ENCODE results near the gene LMX1B. TPM values are rescaled to one million over a fixed set of nuclear protein-coding genes. Genes with fewer than 3 reads are reported as not detected.

The LMX1B gene
- total and polyA plus RNA-seq, 7 experiments from 2014 or later, result not detected

DNA sequence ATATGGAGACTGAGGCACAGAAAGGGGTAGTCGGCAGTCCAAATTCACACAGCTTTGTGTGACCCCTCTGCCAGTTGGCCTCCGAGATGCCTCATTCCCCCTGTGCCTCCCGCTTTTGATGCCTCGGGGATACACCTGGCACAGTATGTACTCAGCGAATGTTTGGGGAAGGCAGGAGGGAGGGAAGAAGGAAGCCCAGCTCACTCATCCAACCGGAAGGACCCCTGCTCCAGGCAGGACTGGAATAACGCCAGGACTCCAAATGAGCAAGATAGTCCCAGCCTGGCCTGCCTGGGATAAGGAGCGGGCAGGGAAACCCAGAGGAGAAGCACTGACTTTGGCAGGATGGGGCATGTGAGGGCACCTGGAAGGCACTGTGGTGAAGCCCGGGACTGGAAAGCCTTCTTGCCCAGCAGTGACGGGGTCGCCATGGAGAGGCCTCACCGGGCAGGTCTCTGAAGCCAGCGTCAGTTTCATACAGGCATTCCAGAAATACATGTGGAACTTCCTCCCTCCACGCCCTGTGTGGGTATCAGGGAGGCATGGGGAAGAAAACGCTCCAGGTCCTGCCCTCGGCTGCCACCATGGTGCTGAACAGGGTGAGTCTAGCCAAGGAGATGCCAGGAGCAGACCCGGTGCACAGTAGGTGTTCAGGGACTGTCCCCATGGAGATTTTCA, 20.3 kb downstream of the LMX1B start:
- no peak for ATAC-seq
- no peak overlapping the region for H3K27ac Mint-ChIP-seq
- H3K9me3 ChIP-seq (ENCODE audit: control insufficient read depth in 2 of 3, low read length in 3 of 3), result no peaks in the 10 kb centered on the region
- no peaks in the 10 kb centered on the region for H3K4me1 ChIP-seq (ENCODE audit: control insufficient read depth in 2 of 2, insufficient read depth in 2 of 2, low read length in 2 of 2)
- intact Hi-C loops (cut with micrococcal nuclease), result no loop called here
- CTCF ChIA-PET, result no interaction called here
- no peaks in the 10 kb centered on the region for H3K36me3 Mint-ChIP-seq
- peaks cover 0 to 20% (median 0%) of the 10 kb centered on the region in 7 donors for H3K4me1 Mint-ChIP-seq
- H3K27me3 ChIP-seq (ENCODE audit: control insufficient read depth in 2 of 2, insufficient read depth in 2 of 2, low read length in 2 of 2), result peaks cover 4 to 5% of the 10 kb centered on the region in 2 donors
- H3K27ac ChIP-seq (ENCODE audit: low read depth, low read length), result no peak overlapping the region
- no peak for DNase-seq
- H3K27me3 Mint-ChIP-seq, result peaks cover 48 to 77% (median 62%) of the 10 kb centered on the region in 5 donors
- no peak overlapping the region for H3K4me3 Mint-ChIP-seq
- no peaks in the 10 kb centered on the region for H3K9me3 Mint-ChIP-seq
- POLR2A ChIA-PET, result no interaction called here
- H3K4me3 ChIP-seq (ENCODE audit: low read length), result no peak overlapping the region
- no peaks in the 10 kb centered on the region for H3K36me3 ChIP-seq (ENCODE audit: control insufficient read depth in 2 of 3, insufficient read depth in 3 of 3, low read length in 3 of 3)

- CTCF ChIA-PET, result no interaction called here
- Histone ChIP-seq H3K27me3 (ENCODE audit: control insufficient read depth in 2 of 2, insufficient read depth in 2 of 2, low read length in 2 of 2) (peaks cover 4 to 5% of the 10 kb centered on the region in 2 donors), H3K9me3 (ENCODE audit: control insufficient read depth in 2 of 3, low read length in 3 of 3) (no peaks in the 10 kb centered on the region), H3K4me1 (ENCODE audit: control insufficient read depth in 2 of 2, insufficient read depth in 2 of 2, low read length in 2 of 2) (no peaks in the 10 kb centered on the region), H3K27ac (ENCODE audit: low read depth, low read length) (no peak overlapping the region), H3K4me3 (ENCODE audit: low read length) (no peak overlapping the region), H3K36me3 (ENCODE audit: control insufficient read depth in 2 of 3, insufficient read depth in 3 of 3, low read length in 3 of 3) (no peaks in the 10 kb centered on the region)
- no peak for ATAC-seq
- Mint-ChIP-seq H3K9me3 (no peaks in the 10 kb centered on the region), H3K4me3 (no peak overlapping the region), H3K27me3 (peaks cover 48 to 75% (median 60%) of the 10 kb centered on the region in 5 donors), H3K36me3 (no peaks in the 10 kb centered on the region), H3K27ac (no peak overlapping the region), H3K4me1 (peaks cover 0 to 20% (median 0%) of the 10 kb centered on the region in 7 donors)
- intact Hi-C loops (cut with micrococcal nuclease), result no loop called here
- POLR2A ChIA-PET, result no interaction called here
- no peak for DNase-seq
Observed at GRCh38 chr9:126635061-126635460, 21.3 kb downstream of the LMX1B start.

DNA sequence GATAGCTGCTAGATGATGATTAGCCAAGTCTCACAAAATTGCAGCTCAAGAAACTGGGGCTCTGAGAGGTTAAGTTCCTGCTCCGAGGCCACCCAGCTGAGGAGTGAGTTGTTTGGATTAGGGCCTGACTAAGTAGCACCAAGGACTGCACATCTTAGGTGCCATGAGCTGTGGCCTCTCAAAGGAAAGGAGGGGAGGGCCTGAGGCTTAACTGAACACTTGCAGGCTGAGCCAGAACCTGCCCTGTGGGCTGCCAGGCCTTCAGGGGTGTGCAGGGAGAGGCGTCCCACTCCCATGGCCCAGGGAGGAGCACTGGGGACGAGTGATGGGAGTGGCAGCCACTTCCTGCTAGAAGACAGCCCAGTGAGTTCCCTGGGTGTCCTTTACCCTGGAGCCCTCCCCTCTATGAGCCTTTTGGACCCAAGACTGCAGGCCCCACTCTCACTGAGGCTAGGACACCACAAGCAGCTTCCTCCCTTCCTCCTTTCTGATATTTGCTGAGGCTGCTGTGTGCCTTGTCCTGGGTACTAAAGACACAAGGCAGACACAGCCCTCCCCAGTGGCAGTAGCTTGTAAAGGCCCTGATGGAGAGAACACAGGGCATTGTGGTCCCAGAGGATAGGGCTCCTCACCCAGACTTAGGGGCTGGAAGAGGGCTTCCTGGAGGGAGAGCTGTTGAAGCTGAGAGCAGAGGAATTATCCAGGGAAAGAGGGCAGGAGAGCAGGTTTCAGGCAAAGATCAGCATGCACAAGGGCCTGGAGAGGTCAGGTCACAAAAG, 22.1 kb downstream of the LMX1B start:
- Histone ChIP-seq H3K9me3 (ENCODE audit: control insufficient read depth in 2 of 3, low read length in 3 of 3) (no peaks in the 10 kb centered on the region), H3K4me3 (ENCODE audit: low read length) (no peak overlapping the region), H3K27me3 (ENCODE audit: control insufficient read depth in 2 of 2, insufficient read depth in 2 of 2, low read length in 2 of 2) (peaks cover 1 to 4% of the 10 kb centered on the region in 2 donors), H3K4me1 (ENCODE audit: control insufficient read depth in 2 of 2, insufficient read depth in 2 of 2, low read length in 2 of 2) (no peaks in the 10 kb centered on the region), H3K36me3 (ENCODE audit: control insufficient read depth in 2 of 3, insufficient read depth in 3 of 3, low read length in 3 of 3) (no peaks in the 10 kb centered on the region), H3K27ac (ENCODE audit: low read depth, low read length) (no peak overlapping the region)
- Mint-ChIP-seq H3K27me3 (peaks cover 48 to 69% (median 58%) of the 10 kb centered on the region in 5 donors), H3K27ac (no peak overlapping the region), H3K9me3 (no peaks in the 10 kb centered on the region), H3K4me1 (peaks cover 0 to 20% (median 0%) of the 10 kb centered on the region in 7 donors), H3K4me3 (peak overlapping the region in 1 of 10 donors; percentile 25), H3K36me3 (no peaks in the 10 kb centered on the region)
- no peak for ATAC-seq
- CTCF ChIA-PET, result no interaction called here
- POLR2A ChIA-PET, result no interaction called here
- DNase-seq, result no peak
- intact Hi-C loops (cut with micrococcal nuclease), result no loop called here

- intact Hi-C loops (cut with micrococcal nuclease), result no loop called here
- peak overlapping the region in 1 of 9 donors; percentile 71 for H3K27ac Mint-ChIP-seq
- DNase-seq (no peak), ATAC-seq (peak; percentile 80)
- Histone ChIP-seq H3K9me3 (ENCODE audit: control insufficient read depth in 2 of 3, low read length in 3 of 3) (no peaks in the 10 kb centered on the region), H3K4me1 (ENCODE audit: control insufficient read depth in 2 of 2, insufficient read depth in 2 of 2, low read length in 2 of 2) (no peaks in the 10 kb centered on the region), H3K27me3 (ENCODE audit: control insufficient read depth in 2 of 2, insufficient read depth in 2 of 2, low read length in 2 of 2) (no peaks in the 10 kb centered on the region), H3K36me3 (ENCODE audit: control insufficient read depth in 2 of 3, insufficient read depth in 3 of 3, low read length in 3 of 3) (no peaks in the 10 kb centered on the region), H3K4me3 (ENCODE audit: low read length) (no peak overlapping the region), H3K27ac (ENCODE audit: low read depth, low read length) (no peak overlapping the region)
- H3K4me1 Mint-ChIP-seq, result peaks cover 0 to 20% (median 0%) of the 10 kb centered on the region in 7 donors
- no peaks in the 10 kb centered on the region for H3K36me3 Mint-ChIP-seq
- CTCF ChIA-PET, result no interaction called here
- peak overlapping the region in 2 of 10 donors; percentile 3 to 42 for H3K4me3 Mint-ChIP-seq
- POLR2A ChIA-PET, result no interaction called here
- H3K9me3 Mint-ChIP-seq, result no peaks in the 10 kb centered on the region
- peaks cover 52 to 68% (median 58%) of the 10 kb centered on the region in 5 donors for H3K27me3 Mint-ChIP-seq
Observed at GRCh38 chr9:126636983-126637798, 23.5 kb downstream of the LMX1B start.

- no peaks in the 10 kb centered on the region for H3K9me3 ChIP-seq (ENCODE audit: control insufficient read depth in 2 of 3, low read length in 3 of 3)
- Mint-ChIP-seq H3K9me3 (no peaks in the 10 kb centered on the region), H3K27ac (no peak overlapping the region), H3K36me3 (no peaks in the 10 kb centered on the region), H3K4me1 (peaks cover 0 to 20% (median 0%) of the 10 kb centered on the region in 7 donors), H3K27me3 (peaks cover 47 to 62% (median 59%) of the 10 kb centered on the region in 5 donors), H3K4me3 (no peak overlapping the region)
- DNase-seq, result no peak
- ChIA-PET POLR2A (no interaction called here), CTCF (no interaction called here)
- no peak for ATAC-seq
- no peak overlapping the region for H3K4me3 ChIP-seq (ENCODE audit: low read length)
- no peaks in the 10 kb centered on the region for H3K36me3 ChIP-seq (ENCODE audit: control insufficient read depth in 2 of 3, insufficient read depth in 3 of 3, low read length in 3 of 3)
- H3K27me3 ChIP-seq (ENCODE audit: control insufficient read depth in 2 of 2, insufficient read depth in 2 of 2, low read length in 2 of 2), result no peaks in the 10 kb centered on the region
- no peak overlapping the region for H3K27ac ChIP-seq (ENCODE audit: low read depth, low read length)
- no peaks in the 10 kb centered on the region for H3K4me1 ChIP-seq (ENCODE audit: control insufficient read depth in 2 of 2, insufficient read depth in 2 of 2, low read length in 2 of 2)
- intact Hi-C loops (cut with micrococcal nuclease), result no loop called here
Observed at GRCh38 chr9:126638571-126639132, 24.9 kb downstream of the LMX1B start.

GRCh38 chr9:126639318-126640000, 25.7 kb downstream of the LMX1B start:
- no peaks in the 10 kb centered on the region for H3K9me3 ChIP-seq (ENCODE audit: control insufficient read depth in 2 of 3, low read length in 3 of 3)
- ATAC-seq, result no peak
- H3K4me1 Mint-ChIP-seq, result peaks cover 0 to 20% (median 0%) of the 10 kb centered on the region in 7 donors
- no peaks in the 10 kb centered on the region for H3K4me1 ChIP-seq (ENCODE audit: control insufficient read depth in 2 of 2, insufficient read depth in 2 of 2, low read length in 2 of 2)
- DNase-seq, result no peak
- no peaks in the 10 kb centered on the region for H3K36me3 Mint-ChIP-seq
- peaks cover 44 to 64% (median 58%) of the 10 kb centered on the region in 5 donors for H3K27me3 Mint-ChIP-seq
- intact Hi-C loops (cut with micrococcal nuclease), result no loop called here
- no peak overlapping the region for H3K4me3 ChIP-seq (ENCODE audit: low read length)
- CTCF ChIA-PET, result no interaction called here
- H3K9me3 Mint-ChIP-seq, result no peaks in the 10 kb centered on the region
- no peak overlapping the region for H3K27ac ChIP-seq (ENCODE audit: low read depth, low read length)
- no peaks in the 10 kb centered on the region for H3K36me3 ChIP-seq (ENCODE audit: control insufficient read depth in 2 of 3, insufficient read depth in 3 of 3, low read length in 3 of 3)
- H3K27ac Mint-ChIP-seq, result no peak overlapping the region
- POLR2A ChIA-PET, result no interaction called here
- no peak overlapping the region for H3K4me3 Mint-ChIP-seq
- H3K27me3 ChIP-seq (ENCODE audit: control insufficient read depth in 2 of 2, insufficient read depth in 2 of 2, low read length in 2 of 2), result no peaks in the 10 kb centered on the region

Data from naive thymus-derived CD4-positive, alpha-beta T cell (primary cell).